Breast epithelium (tissue), 3 donors: ENCODE measurements around the gene WDR73.

Experiments used
- CTCF ChIP-seq, 3 donors: fragments of 450-650 bp; IDR thresholded peaks; one replicate each; pipeline ENCODE4 v1.5.1; 2016 to 2017; ENCODE audit warnings: antibody characterized with exemption in 3 of 3, mild to moderate bottlenecking in 3 of 3, moderate library complexity in 3 of 3
- POLR2A ChIP-seq: fragments of 450-650 bp; IDR thresholded peaks from one replicate; pipeline ENCODE4 v1.6.1; 2016; ENCODE audit warnings: antibody characterized with exemption, mild to moderate bottlenecking, moderate library complexity
- POLR2AphosphoS5 ChIP-seq, 3 donors: sonication (generic); formaldehyde crosslinking; IDR thresholded peaks; one replicate each; pipeline ENCODE4 v1.6.1; 2017; ENCODE audit warnings: antibody characterized with exemption in 3 of 3

- no peak for TF ChIP-seq CTCF (IDR thresholded peaks at IDR 0.05)
- peak in 1 of 3 donors; percentile 18 for TF ChIP-seq POLR2AphosphoS5 (IDR thresholded peaks at IDR 0.05)
- TF ChIP-seq POLR2A = no peak
Measured at GRCh38 chr15:84685304-84685703, 31.2 kb upstream of the WDR73 start.
